Endothelial cell of umbilical vein (primary cell): ENCODE results near the gene SPDYE4. TPM values are rescaled to one million over a fixed set of nuclear protein-coding genes. Genes with fewer than 3 reads are reported as not detected.

ENCODE experiments used
- BruUV-seq: library from RNA; stranded (reverse); fragments of 400-500 nt; replicated peaks from 2 replicates; lab custom pipeline; 2021; lab: Mats Ljungman, UMichigan
- CTCF ChIA-PET: fragments of 300-600, 350-600 bp; sonication (Branson Sonifier 250); formaldehyde crosslinking; loops from one replicate; lab custom pipeline; 2021; ENCODE audit warnings: antibody characterized with exemption, inconsistent platforms; lab: Charles Lee
- POLR2A ChIA-PET: fragments of 300-600, 350-600 bp; sonication (Branson Sonifier 250); formaldehyde crosslinking; loops from one replicate; lab custom pipeline; 2021; ENCODE audit warnings: antibody characterized with exemption, inconsistent platforms; lab: Charles Lee
- DNase-seq: peaks from one replicate; pipeline ENCODE4 v3.0.0-alpha.2; 2011; ENCODE audit warnings: low read depth, low spot score
- FAIRE-seq: peaks from 2 replicates; lab custom pipeline; 2011; peaks lifted over from hg19 to GRCh38; lab: Jason Lieb, UNC
- H2AFZ ChIP-seq: 2 replicates; pipeline ENCODE4 v1.6.0; 2012; ENCODE audit warnings: low read depth, low read length, control low read depth, inconsistent platforms
- H3K27ac ChIP-seq: 2 replicates; pipeline ENCODE4 v1.5.1; 2011; ENCODE audit warnings: low read depth, mild to moderate bottlenecking, control low read depth, low read length, moderate library complexity; ENCODE audit not compliant: insufficient read depth
- H3K27me3 ChIP-seq, 2 experiments: 2 replicates each; pipeline versions ENCODE4 v1.6.0 to v1.6.1; 2011; ENCODE audit warnings: low read length in 2 of 2, mixed read lengths in 1 of 2; ENCODE audit not compliant: control insufficient read depth in 2 of 2, insufficient read depth in 2 of 2
- H3K36me3 ChIP-seq, 2 experiments: 2 replicates in 1 of 2; 3 replicates in 1 of 2; pipeline ENCODE4 v1.5.1; 2011; ENCODE audit warnings: low read length in 2 of 2, mild to moderate bottlenecking in 1 of 2, moderate library complexity in 1 of 2; ENCODE audit not compliant: control insufficient read depth in 2 of 2, insufficient read depth in 2 of 2; ENCODE audit errors: extremely low read depth in 1 of 2
- H3K4me1 ChIP-seq: 3 replicates; pipeline ENCODE4 v1.5.1; 2011; ENCODE audit warnings: mild to moderate bottlenecking, low read length; ENCODE audit not compliant: control insufficient read depth, insufficient read depth; ENCODE audit errors: extremely low read depth
- H3K4me2 ChIP-seq: 2 replicates; pipeline ENCODE4 v1.6.1; 2011; ENCODE audit warnings: low read length, control low read depth, mixed read lengths; ENCODE audit not compliant: insufficient read depth
- H3K4me3 ChIP-seq, 3 experiments: fragments of 200-600 bp in 1 of 3; sonication (generic), shearing (Covaris generic) in 1 of 3; replicated peaks in 1 of 3; 2 replicates each; pipeline ENCODE4 v1.5.1; 2011 to 2016; ENCODE audit warnings: control low read depth in 3 of 3, low read length in 3 of 3, mild to moderate bottlenecking in 2 of 3, inconsistent platforms in 1 of 3, low read depth in 1 of 3, moderate library complexity in 1 of 3; ENCODE audit not compliant: insufficient read depth in 1 of 3
- H3K79me2 ChIP-seq: 2 replicates; pipeline ENCODE4 v1.6.0; 2012; ENCODE audit warnings: low read length, inconsistent platforms; ENCODE audit not compliant: control insufficient read depth, insufficient read depth
- H3K9ac ChIP-seq: replicated peaks from 2 replicates; pipeline ENCODE3; 2011; ENCODE audit warnings: low read length, control low read depth; ENCODE audit not compliant: insufficient read depth; ENCODE audit errors: extremely low read depth
- H3K9me1 ChIP-seq: replicated peaks from 3 replicates; pipeline ENCODE4 v1.6.0; 2011; ENCODE audit warnings: mild to moderate bottlenecking, low read length; ENCODE audit not compliant: control insufficient read depth, insufficient read depth; ENCODE audit errors: extremely low read depth
- H3K9me3 ChIP-seq: replicated peaks from 2 replicates; pipeline ENCODE4 v1.5.1; 2012; ENCODE audit warnings: low read length, inconsistent platforms; ENCODE audit not compliant: control insufficient read depth, insufficient read depth
- H4K20me1 ChIP-seq: replicated peaks from 2 replicates; pipeline ENCODE3; 2011; ENCODE audit warnings: mild to moderate bottlenecking, low read length; ENCODE audit not compliant: control insufficient read depth, insufficient read depth; ENCODE audit errors: extremely low read depth
- EZH2 ChIP-seq: IDR thresholded peaks from 2 replicates; pipeline ENCODE4 v1.6.1; 2012; ENCODE audit warnings: borderline replicate concordance, low read depth, mild to moderate bottlenecking, moderate library complexity, low read length, inconsistent platforms; ENCODE audit not compliant: severe bottlenecking
- FOS ChIP-seq: IDR thresholded peaks from 2 replicates; pipeline ENCODE4 v1.6.1; 2011; ENCODE audit warnings: mild to moderate bottlenecking, low read length, moderate library complexity, borderline replicate concordance; ENCODE audit not compliant: insufficient read depth
- GATA2 ChIP-seq: IDR thresholded peaks from 2 replicates; pipeline ENCODE4 v1.7.0; 2011; ENCODE audit warnings: low read depth, mild to moderate bottlenecking, moderate library complexity, mixed read lengths, low read length; ENCODE audit not compliant: insufficient read length, insufficient read depth
- JUN ChIP-seq: IDR thresholded peaks from 2 replicates; pipeline ENCODE4 v1.6.1; 2011; ENCODE audit warnings: borderline replicate concordance, low read depth; ENCODE audit not compliant: insufficient read length, insufficient read depth
- MYC ChIP-seq: IDR thresholded peaks from one replicate; pipeline ENCODE4 v1.6.1; 2011; ENCODE audit warnings: mild to moderate bottlenecking, low read depth, low read length
- POLR2A ChIP-seq: IDR thresholded peaks from 2 replicates; pipeline ENCODE4 v1.6.1; 2012; ENCODE audit warnings: low read depth, mild to moderate bottlenecking, control low read depth, low read length
- POLR2AphosphoS5 ChIP-seq: IDR thresholded peaks from 2 replicates; pipeline ENCODE4 v1.6.1; 2012; ENCODE audit warnings: low read depth, mild to moderate bottlenecking, control low read depth, low read length, moderate library complexity; ENCODE audit not compliant: insufficient read depth
- dilution Hi-C: fragments of 300-500 bp; cut with MboI; formaldehyde crosslinking; loops from one replicate; pipeline ENCODE4 v1.15.0; 2019; ENCODE audit warnings: low sequenced_read_pairs; ENCODE audit not compliant: extremely low pct_ligation_motif_present
- intact Hi-C: fragments of 100-400 bp; cut with micrococcal nuclease; formaldehyde crosslinking; loops from one replicate; pipeline ENCODE4 v1.10.0; 2022
- polyA plus RNA-seq, 4 experiments: library from polyadenylated mRNA; depleted of rRNA in 3 of 4; stranded (reverse) in 3 of 4; unstranded in 1 of 4; fragments of >200 nt; gene quantifications; 2 replicates each; pipeline versions ENCODE4 v1.2.1 to v1.2.3, GENCODE V29; 2011 to 2012; ENCODE audit warnings: missing spikeins in 1 of 4
- total RNA-seq: library from RNA; stranded (reverse); gene quantifications from 2 replicates; pipeline ENCODE4 v1.2.3, GENCODE V29; 2021
- TF ChIP-seq, protein P1 (sequence below): IDR thresholded peaks from 2 replicates; pipeline ENCODE4 v1.6.1; 2011; ENCODE audit not compliant: insufficient read depth, insufficient read length
- TF ChIP-seq, protein P2 (sequence below), 2 donors: IDR thresholded peaks; 1 replicate in 1 of 2; 2 replicates in 1 of 2; pipeline ENCODE4 v1.5.1; 2011; ENCODE audit warnings: low read length in 2 of 2, mild to moderate bottlenecking in 2 of 2, moderate library complexity in 2 of 2, control low read depth in 1 of 2, inconsistent platforms in 1 of 2, low read depth in 1 of 2; ENCODE audit not compliant: insufficient read depth in 1 of 2; ENCODE audit errors: extremely low read depth in 1 of 2

The SPDYE4 gene
- total and polyA plus RNA-seq, 2 donors (not counting 3 experiments of a cell fraction or from before 2014, with no cell fraction given) = not detected

DNA sequence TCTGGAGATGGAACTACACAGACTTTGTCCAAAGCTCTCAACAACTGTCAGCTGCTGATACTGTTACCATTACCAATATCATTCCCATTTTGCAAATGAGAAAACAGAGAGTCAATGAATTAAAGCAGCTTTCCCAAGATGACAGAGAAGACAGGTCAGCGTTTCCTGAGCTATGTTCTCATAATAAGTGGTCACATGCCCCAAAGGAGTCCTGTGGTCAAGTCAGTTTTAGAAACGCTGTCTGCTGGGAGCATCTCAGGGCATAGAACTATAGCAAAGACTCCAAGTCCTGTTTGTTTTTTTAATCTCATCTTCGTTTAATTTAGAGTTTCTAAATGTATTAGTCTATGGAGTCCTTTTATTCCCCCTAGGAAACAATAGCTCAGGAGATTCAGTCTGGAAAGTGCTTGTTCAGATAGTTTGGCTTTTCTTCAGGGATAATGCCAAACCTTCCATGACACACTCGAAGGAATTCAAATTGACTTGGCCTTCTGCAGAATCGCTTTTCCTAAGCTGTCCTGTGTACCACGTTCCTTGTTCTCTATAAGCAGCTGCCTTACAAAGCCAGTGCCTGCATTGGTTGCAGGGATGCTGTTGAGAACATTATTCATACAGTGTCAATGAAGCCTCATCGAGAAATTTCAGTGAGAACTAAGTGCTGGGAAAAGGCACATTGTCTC, 25.8 kb downstream of the SPDYE4 start:
- H3K27me3 ChIP-seq = peaks cover 0 to 6% of the 10 kb centered on the region in 2 experiments
- H3K9me3 ChIP-seq = no peaks in the 10 kb centered on the region
- no peaks in the 10 kb centered on the region for H3K4me1 ChIP-seq
- H2AFZ ChIP-seq = no peak overlapping the region
- H3K79me2 ChIP-seq = no peaks in the 10 kb centered on the region
- dilution Hi-C loops = no loop called here
- DNase-seq (no peak), FAIRE-seq (no peak)
- CTCF ChIA-PET = interaction anchor here (0.8 to 3.5 kb wide), 3 partner anchors 10 to 22 kb away, joined by 3 to 21 read pairs (median 5); no protein-coding TSS in a partner anchor
- intact Hi-C loops = no loop called here
- no peak overlapping the region for H3K27ac ChIP-seq
- H4K20me1 ChIP-seq = no peaks in the 10 kb centered on the region
- no peak for TF ChIP-seq GATA2
- TF ChIP-seq EZH2 = no peak
- TF ChIP-seq, protein P1, sequence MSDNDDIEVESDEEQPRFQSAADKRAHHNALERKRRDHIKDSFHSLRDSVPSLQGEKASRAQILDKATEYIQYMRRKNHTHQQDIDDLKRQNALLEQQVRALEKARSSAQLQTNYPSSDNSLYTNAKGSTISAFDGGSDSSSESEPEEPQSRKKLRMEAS = no peak
- no peak for TF ChIP-seq POLR2AphosphoS5
- no peak for TF ChIP-seq JUN
- no peak for TF ChIP-seq MYC
- TF ChIP-seq, protein P2, sequence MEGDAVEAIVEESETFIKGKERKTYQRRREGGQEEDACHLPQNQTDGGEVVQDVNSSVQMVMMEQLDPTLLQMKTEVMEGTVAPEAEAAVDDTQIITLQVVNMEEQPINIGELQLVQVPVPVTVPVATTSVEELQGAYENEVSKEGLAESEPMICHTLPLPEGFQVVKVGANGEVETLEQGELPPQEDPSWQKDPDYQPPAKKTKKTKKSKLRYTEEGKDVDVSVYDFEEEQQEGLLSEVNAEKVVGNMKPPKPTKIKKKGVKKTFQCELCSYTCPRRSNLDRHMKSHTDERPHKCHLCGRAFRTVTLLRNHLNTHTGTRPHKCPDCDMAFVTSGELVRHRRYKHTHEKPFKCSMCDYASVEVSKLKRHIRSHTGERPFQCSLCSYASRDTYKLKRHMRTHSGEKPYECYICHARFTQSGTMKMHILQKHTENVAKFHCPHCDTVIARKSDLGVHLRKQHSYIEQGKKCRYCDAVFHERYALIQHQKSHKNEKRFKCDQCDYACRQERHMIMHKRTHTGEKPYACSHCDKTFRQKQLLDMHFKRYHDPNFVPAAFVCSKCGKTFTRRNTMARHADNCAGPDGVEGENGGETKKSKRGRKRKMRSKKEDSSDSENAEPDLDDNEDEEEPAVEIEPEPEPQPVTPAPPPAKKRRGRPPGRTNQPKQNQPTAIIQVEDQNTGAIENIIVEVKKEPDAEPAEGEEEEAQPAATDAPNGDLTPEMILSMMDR (IDR thresholded peaks at IDR 0.05; ENCODE audit: extremely low read depth in 1 of 2, insufficient read depth in 1 of 2, low read depth in 1 of 2, low read length in 2 of 2) = no peak
- TF ChIP-seq POLR2A = no peak
- no peak for TF ChIP-seq FOS
- no peak overlapping the region for H3K4me2 ChIP-seq
- H3K36me3 ChIP-seq = no peaks in the 10 kb centered on the region
- H3K9ac ChIP-seq = no peak overlapping the region
- H3K4me3 ChIP-seq = no peak overlapping the region
- no peaks in the 10 kb centered on the region for H3K9me1 ChIP-seq
- no TSS peak for BruUV-seq
- POLR2A ChIA-PET = no interaction called here
